Psoas muscle (tissue), 8 donors: Measurements from ENCODE around the gene HOXD4. TPM values are rescaled to one million over a fixed set of nuclear protein-coding genes. Genes with fewer than 3 reads are reported as not detected.
A peak's percentile ranks its signal among the peaks of the same experiment; 100 is the strongest.

ENCODE experiments used
- ATAC-seq, 4 donors: fragments of 200-7000 bp; cut with Tn5 transposase; one replicate each; pipeline ENCODE4 v1.9.1; 2020; ENCODE audit warnings: moderate library complexity in 3 of 4, mild to moderate bottlenecking in 2 of 4
- DNase-seq, 2 donors: peaks; one replicate each; pipeline ENCODE4 v3.0.0-alpha.2; 2020
- H3K27ac ChIP-seq: fragments of 200-600 bp; one replicate; pipeline ENCODE4 v1.8.0; 2022
- H3K27me3 ChIP-seq, 3 donors: fragments of 200-600 bp in 1 of 3; one replicate each; pipeline versions ENCODE4 v1.6.1 to v1.8.0; 2013 to 2022; ENCODE audit warnings: low read length in 2 of 3, mild to moderate bottlenecking in 2 of 3, moderate library complexity in 1 of 3; ENCODE audit not compliant: insufficient read depth in 3 of 3
- H3K36me3 ChIP-seq, 2 donors: fragments of 200-600 bp in 1 of 2; one replicate each; pipeline versions ENCODE4 v1.6.1 to v1.8.0; 2013 to 2022; ENCODE audit warnings: low read depth in 1 of 2, mild to moderate bottlenecking in 1 of 2, moderate library complexity in 1 of 2; ENCODE audit not compliant: insufficient read depth in 1 of 2
- H3K4me1 ChIP-seq: fragments of 200-600 bp; one replicate; pipeline ENCODE4 v1.8.0; 2022
- H3K4me3 ChIP-seq: fragments of 200-600 bp; one replicate; pipeline ENCODE4 v1.8.0; 2022; ENCODE audit warnings: mild to moderate bottlenecking
- H3K9me3 ChIP-seq: fragments of 200-600 bp; one replicate; pipeline ENCODE4 v1.8.0; 2022
- WGBS, 3 donors: extraction: QIAGEN DNeasy Blood & Tissue Kit; methylation state at CpG; one replicate each; pipeline versions ENCODE4 v1.1.6 to v1.1.7; 2013; 5-methylcytosine and 5-hydroxymethylcytosine counted together
- intact Hi-C, 2 donors: fragments of 100-400 bp; cut with DNase I; formaldehyde crosslinking; loops; one replicate each; pipeline versions ENCODE4 v1.11.0 to v1.14.2; 2022
- polyA plus RNA-seq, 3 donors: library from polyadenylated mRNA; stranded (reverse); fragments of 200-250 nt; gene quantifications; one replicate each; pipeline ENCODE4 v1.2.3, GENCODE V29; 2013
- total RNA-seq, 4 donors: library from RNA; stranded (reverse); fragmentation: NEBNext Ultra II Directional in 2 of 4; extraction: Animal tissue kit (Norgen Biotek cat#: 25700) in 2 of 4; gene quantifications; one replicate each; pipeline versions ENCODE4 v1.2.1 to v1.2.4, GENCODE V29; 2021 to 2023
- TF ChIP-seq, protein P1 (sequence below): fragments of 200-600 bp; IDR thresholded peaks from one replicate; pipeline ENCODE4 v1.8.0; 2022; ENCODE audit warnings: antibody characterized with exemption
- donor health status: healthy with polysubstance abuse.
- donor health status: DM: no; HTN: no; CAD: no; lungs with moderate emphysema.
- donor health status: Bipolar disorder and iron deficiency.
- donor health status: healthy.
- donor health status: DM: yes; HTN: yes; CAD: no.
- donor health status: DM: no; HTN: no; CAD: no.
- donor health status: DM: no; HTN: no; CAD: no.
- donor health status: DM: yes; HTN: yes; CAD: no.

HOXD4 gene
- total and polyA plus RNA-seq, 7 donors = 0.26 to 4.1 (median 1.2) TPM

DNA sequence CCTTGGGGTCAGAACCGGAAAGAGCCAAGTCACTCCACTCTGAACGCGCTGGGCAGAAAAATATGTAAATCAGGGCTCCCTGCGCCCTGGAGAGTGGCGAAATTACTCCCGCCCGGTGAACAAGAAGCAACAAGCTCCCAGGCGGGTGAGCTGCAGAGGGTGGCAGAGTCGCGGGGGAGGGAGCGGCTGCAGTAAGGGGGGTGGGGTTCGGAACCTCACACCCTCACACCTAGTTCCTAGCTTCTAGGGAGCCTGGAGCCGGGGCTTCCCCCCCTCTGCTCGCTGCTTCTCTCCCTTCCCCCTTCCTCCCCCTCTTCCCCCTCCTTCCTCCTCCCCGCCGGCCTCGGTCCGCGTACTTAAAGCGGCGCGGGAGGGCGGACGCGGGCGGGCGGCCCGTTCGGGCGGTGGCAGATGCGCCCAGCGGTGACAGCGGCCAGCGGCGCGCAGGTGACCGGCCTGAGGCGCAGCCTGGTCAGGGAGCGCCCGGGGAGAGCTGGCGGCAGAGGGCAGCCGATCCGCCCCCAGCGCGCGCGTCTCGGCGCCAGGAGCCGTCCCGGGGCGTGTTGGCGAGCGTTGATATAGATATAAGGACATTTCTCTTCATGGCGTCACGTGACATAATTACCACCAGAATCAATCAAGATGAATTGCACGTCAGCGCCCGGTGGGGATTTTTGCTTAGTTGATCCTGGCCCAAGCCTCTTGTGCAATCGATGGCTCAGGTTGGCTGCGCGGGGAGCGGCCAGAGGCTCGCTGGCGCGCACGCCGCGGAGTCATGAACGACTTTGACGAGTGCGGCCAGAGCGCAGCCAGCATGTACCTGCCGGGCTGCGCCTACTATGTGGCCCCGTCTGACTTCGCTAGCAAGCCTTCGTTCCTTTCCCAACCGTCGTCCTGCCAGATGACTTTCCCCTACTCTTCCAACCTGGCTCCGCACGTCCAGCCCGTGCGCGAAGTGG is 44.5 kb upstream of the HOXD4 start, which contains the start of gene HOXD11:
Gene HOXD11 (plus strand): TSS at position 700 of the 959 bp plus-strand sequence. CDS start 76 bp downstream, at position 776.
- H3K36me3 ChIP-seq = no peaks in the 10 kb centered on the region
- peaks cover 14% of the 10 kb centered on the region for H3K4me1 ChIP-seq
- DNase-seq (no peak), ATAC-seq (peak; percentile 26 to 76 (median 68))
- 2 to 3% (median 2%) methylated on average over 59 to 85 of the region's 85 CpGs for WGBS, 3 donors
- H3K27me3 ChIP-seq = peaks cover 4 to 99% (median 62%) of the 10 kb centered on the region in 3 donors
- H3K9me3 ChIP-seq = no peaks in the 10 kb centered on the region
- no peak within 1 kb of the TSS for H3K27ac ChIP-seq
- intact Hi-C loops = no loop called here
- peak within 1 kb of the TSS; percentile 54 for H3K4me3 ChIP-seq
- TF ChIP-seq, protein P1, sequence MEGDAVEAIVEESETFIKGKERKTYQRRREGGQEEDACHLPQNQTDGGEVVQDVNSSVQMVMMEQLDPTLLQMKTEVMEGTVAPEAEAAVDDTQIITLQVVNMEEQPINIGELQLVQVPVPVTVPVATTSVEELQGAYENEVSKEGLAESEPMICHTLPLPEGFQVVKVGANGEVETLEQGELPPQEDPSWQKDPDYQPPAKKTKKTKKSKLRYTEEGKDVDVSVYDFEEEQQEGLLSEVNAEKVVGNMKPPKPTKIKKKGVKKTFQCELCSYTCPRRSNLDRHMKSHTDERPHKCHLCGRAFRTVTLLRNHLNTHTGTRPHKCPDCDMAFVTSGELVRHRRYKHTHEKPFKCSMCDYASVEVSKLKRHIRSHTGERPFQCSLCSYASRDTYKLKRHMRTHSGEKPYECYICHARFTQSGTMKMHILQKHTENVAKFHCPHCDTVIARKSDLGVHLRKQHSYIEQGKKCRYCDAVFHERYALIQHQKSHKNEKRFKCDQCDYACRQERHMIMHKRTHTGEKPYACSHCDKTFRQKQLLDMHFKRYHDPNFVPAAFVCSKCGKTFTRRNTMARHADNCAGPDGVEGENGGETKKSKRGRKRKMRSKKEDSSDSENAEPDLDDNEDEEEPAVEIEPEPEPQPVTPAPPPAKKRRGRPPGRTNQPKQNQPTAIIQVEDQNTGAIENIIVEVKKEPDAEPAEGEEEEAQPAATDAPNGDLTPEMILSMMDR = no peak

DNA sequence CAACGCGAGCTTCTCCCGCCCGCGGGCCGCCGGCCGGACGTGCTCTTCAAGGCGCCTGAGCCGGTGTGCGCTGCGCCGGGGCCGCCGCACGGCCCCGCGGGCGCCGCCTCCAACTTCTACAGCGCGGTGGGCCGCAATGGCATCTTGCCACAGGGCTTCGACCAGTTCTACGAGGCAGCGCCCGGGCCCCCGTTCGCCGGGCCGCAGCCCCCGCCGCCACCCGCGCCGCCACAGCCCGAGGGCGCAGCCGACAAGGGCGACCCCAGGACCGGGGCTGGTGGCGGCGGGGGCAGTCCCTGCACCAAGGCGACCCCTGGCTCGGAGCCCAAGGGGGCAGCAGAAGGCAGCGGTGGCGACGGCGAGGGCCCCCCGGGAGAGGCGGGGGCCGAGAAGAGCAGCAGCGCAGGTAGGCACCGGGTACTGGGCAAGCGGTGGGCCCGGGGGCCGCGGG is 43.6 kb upstream of the HOXD4 start:
- intact Hi-C loops = no loop called here
- Histone ChIP-seq H3K36me3 (no peaks in the 10 kb centered on the region), H3K4me1 (peaks cover 14% of the 10 kb centered on the region), H3K27ac (no peak overlapping the region), H3K4me3 (no peak overlapping the region), H3K27me3 (peaks cover 4 to 99% (median 68%) of the 10 kb centered on the region in 3 donors), H3K9me3 (no peaks in the 10 kb centered on the region)
- 1 to 4% (median 3%) methylated on average over 25 to 59 of the region's 59 CpGs for WGBS, 3 donors
- DNase-seq (no peak), ATAC-seq (no peak)
- TF ChIP-seq, protein P1 = no peak

DNA sequence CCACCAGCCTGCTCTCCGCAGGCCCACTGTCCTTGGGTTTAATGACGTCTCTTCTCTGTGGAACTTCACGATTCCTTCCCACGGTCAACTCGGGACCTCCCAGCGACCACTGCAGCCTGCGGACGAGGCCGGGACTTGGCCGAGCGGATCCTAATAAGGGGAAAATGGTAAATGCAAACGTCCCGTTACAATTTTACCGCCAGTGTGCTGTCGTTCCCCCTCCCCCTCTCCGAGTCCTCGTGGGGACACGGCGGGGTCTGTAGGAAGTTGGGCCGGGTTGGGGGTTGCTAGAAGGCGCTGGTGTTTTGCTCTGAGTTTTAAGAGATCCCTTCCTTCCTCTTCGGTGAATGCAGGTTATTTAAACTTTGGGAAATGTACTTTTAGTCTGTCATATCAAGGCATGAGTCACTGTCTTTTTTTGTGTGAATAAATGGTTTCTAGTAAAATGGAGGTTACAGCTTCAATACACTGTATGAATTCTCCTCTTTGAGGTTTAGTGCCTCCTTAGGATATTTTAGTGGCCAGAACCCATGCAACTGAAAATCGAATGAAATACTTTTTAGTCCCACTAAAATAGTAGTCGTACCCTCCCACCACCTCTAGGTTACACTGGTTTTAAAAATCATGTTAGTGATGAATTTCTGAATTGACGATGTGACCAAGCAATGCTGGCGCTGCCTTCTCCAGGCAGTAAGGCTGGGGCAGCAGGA is 42.0 kb upstream of the HOXD4 start:
- H3K27ac ChIP-seq = no peak overlapping the region
- H3K36me3 ChIP-seq = no peaks in the 10 kb centered on the region
- ATAC-seq (no peak), DNase-seq (no peak)
- TF ChIP-seq, protein P1 = no peak
- intact Hi-C loops = no loop called here
- H3K27me3 ChIP-seq = peaks cover 2 to 99% (median 70%) of the 10 kb centered on the region in 3 donors
- peaks cover 9% of the 10 kb centered on the region for H3K4me1 ChIP-seq
- H3K4me3 ChIP-seq = no peak overlapping the region
- WGBS, 3 donors = 21 to 26% (median 22%) methylated on average over 26 of the region's 26 CpGs
- no peaks in the 10 kb centered on the region for H3K9me3 ChIP-seq

DNA sequence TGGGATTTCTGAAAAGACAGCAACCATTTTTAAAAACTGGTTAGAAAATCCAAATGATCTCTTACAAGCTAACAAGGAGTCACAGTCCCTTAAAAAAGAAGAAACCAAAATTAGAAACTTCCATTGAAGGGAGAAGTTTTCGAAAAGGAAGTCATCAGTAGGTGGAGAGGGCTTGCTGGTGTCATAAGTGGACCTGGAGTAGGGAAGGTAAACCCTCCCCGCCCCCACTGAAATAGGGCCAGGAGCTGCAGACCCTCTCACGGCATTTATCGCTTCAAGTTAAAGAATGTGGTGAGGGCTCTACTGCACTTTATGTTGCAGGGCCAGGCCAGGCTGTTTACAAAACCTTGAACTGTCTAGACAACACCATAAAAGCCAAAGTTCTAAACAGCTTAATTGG is 41.4 kb upstream of the HOXD4 start:
- Histone ChIP-seq H3K4me1 (peaks cover 4% of the 10 kb centered on the region), H3K9me3 (no peaks in the 10 kb centered on the region), H3K4me3 (no peak overlapping the region), H3K27ac (no peak overlapping the region), H3K27me3 (peaks cover 2 to 99% (median 69%) of the 10 kb centered on the region in 3 donors), H3K36me3 (no peaks in the 10 kb centered on the region)
- TF ChIP-seq, protein P1 = no peak
- ATAC-seq (no peak), DNase-seq (no peak)
- intact Hi-C loops = loop anchor here in 1 of 2 donors (5.0 kb wide), 1 partner anchor 33 kb away; no protein-coding TSS in a partner anchor
- 44 to 51% (median 49%) methylated on average over 4 of the region's 4 CpGs for whole genome bisulfite sequencing, 3 donors
